Ishikawa (cell line): ENCODE data around the gene AFF4.

Source experiments
- CEBPB ChIP-seq: IDR thresholded peaks from 2 replicates; pipeline ENCODE4 v1.6.1; 2012
- CREB1 ChIP-seq: IDR thresholded peaks from 2 replicates; pipeline ENCODE4 v1.6.1; 2012; ENCODE audit warnings: low read depth
- EGR1 ChIP-seq: IDR thresholded peaks from 2 replicates; pipeline ENCODE4 v1.6.1; 2012
- EP300 ChIP-seq: IDR thresholded peaks from 2 replicates; pipeline ENCODE4 v1.6.1; 2012; ENCODE audit warnings: borderline replicate concordance
- FOXM1 ChIP-seq: IDR thresholded peaks from 2 replicates; pipeline ENCODE4 v1.6.1; 2012; ENCODE audit warnings: low read depth, borderline replicate concordance
- MAX ChIP-seq: IDR thresholded peaks from 2 replicates; pipeline ENCODE4 v1.6.1; 2012
- NFIC ChIP-seq: IDR thresholded peaks from 2 replicates; pipeline ENCODE4 v1.6.1; 2012
- RAD21 ChIP-seq: IDR thresholded peaks from 2 replicates; pipeline ENCODE4 v1.6.1; 2012; ENCODE audit warnings: low read depth
- REST ChIP-seq: IDR thresholded peaks from 2 replicates; pipeline ENCODE4 v1.6.1; 2012; ENCODE audit warnings: low read depth, mild to moderate bottlenecking
- TAF1 ChIP-seq: IDR thresholded peaks from 2 replicates; pipeline ENCODE4 v1.6.1; 2012; ENCODE audit warnings: low read depth, mild to moderate bottlenecking
- TCF12 ChIP-seq: IDR thresholded peaks from 2 replicates; pipeline ENCODE4 v1.6.1; 2012; ENCODE audit warnings: low read depth
- TEAD4 ChIP-seq: IDR thresholded peaks from 2 replicates; pipeline ENCODE4 v1.6.1; 2012
- USF1 ChIP-seq: IDR thresholded peaks from 2 replicates; pipeline ENCODE4 v1.6.1; 2012
- YY1 ChIP-seq: IDR thresholded peaks from 2 replicates; pipeline ENCODE4 v1.6.1; 2012; ENCODE audit warnings: low read depth
- ZBTB7A ChIP-seq: IDR thresholded peaks from 2 replicates; pipeline ENCODE4 v1.6.1; 2012; ENCODE audit warnings: low read depth

The AFF4 gene

GRCh38 chr5:132916086-132916485, 47.3 kb downstream of the AFF4 start:
- no peak for TF ChIP-seq EP300
- TF ChIP-seq FOXM1: no peak
- no peak for TF ChIP-seq TCF12
- TF ChIP-seq TAF1: no peak

GRCh38 chr5:132915681-132916080, 47.8 kb downstream of the AFF4 start:
- TF ChIP-seq EGR1: no peak
- TF ChIP-seq TCF12: no peak
- TF ChIP-seq CEBPB: no peak
- no peak for TF ChIP-seq YY1
- TF ChIP-seq USF1: no peak
- no peak for TF ChIP-seq NFIC
- no peak for TF ChIP-seq EP300
- no peak for TF ChIP-seq CREB1
- no peak for TF ChIP-seq ZBTB7A
- TF ChIP-seq MAX: no peak
- no peak for TF ChIP-seq RAD21
- TF ChIP-seq FOXM1: no peak
- TF ChIP-seq REST: no peak
- no peak for TF ChIP-seq TAF1
- no peak for TF ChIP-seq TEAD4

GRCh38 chr5:132909702-132910101, 53.7 kb downstream of the AFF4 start:
- TF ChIP-seq RAD21 (no peak), USF1 (no peak), TCF12 (no peak), EGR1 (no peak), TAF1 (no peak), ZBTB7A (no peak), YY1 (no peak), MAX (no peak), REST (no peak), EP300 (no peak), CEBPB (no peak), NFIC (no peak), TEAD4 (no peak), CREB1 (no peak), FOXM1 (no peak)

- TF ChIP-seq TCF12 (no peak), YY1 (no peak), CREB1 (no peak), ZBTB7A (no peak), REST (no peak), NFIC (no peak)
Measured at GRCh38 chr5:132907161-132907560, 56.3 kb downstream of the AFF4 start.

- TF ChIP-seq CEBPB (no peak), EGR1 (no peak), MAX (no peak), REST (no peak), ZBTB7A (no peak), TAF1 (no peak), CREB1 (no peak), TCF12 (no peak), RAD21 (no peak), NFIC (no peak), USF1 (no peak), TEAD4 (no peak), YY1 (no peak), EP300 (no peak), FOXM1 (no peak)
Measured at GRCh38 chr5:132905938-132906337, 57.5 kb downstream of the AFF4 start.
